Neutrophil (primary cell): ENCODE results near the gene ALPI.

Experiments
- H3K27ac ChIP-seq: fragments of 200-600 bp; sonication (generic); 2 replicates; pipeline ENCODE4 v1.5.1; 2016; ENCODE audit warnings: mild to moderate bottlenecking, moderate library complexity
- H3K27me3 ChIP-seq: fragments of 200-600 bp; sonication (generic); 2 replicates; pipeline ENCODE4 v1.6.0; 2016; ENCODE audit warnings: mild to moderate bottlenecking
- H3K36me3 ChIP-seq: fragments of 200-600 bp; sonication (generic); 2 replicates; pipeline ENCODE4 v1.5.1; 2017
- H3K4me1 ChIP-seq, 2 experiments: fragments of 200-600 bp in 1 of 2; sonication (generic) in 1 of 2; 1 replicate in 1 of 2; 2 replicates in 1 of 2; pipeline versions ENCODE4 v1.5.1 to v1.6.1; 2013 to 2016; ENCODE audit warnings: low read depth in 1 of 2, low read length in 1 of 2, mild to moderate bottlenecking in 1 of 2, moderate library complexity in 1 of 2; ENCODE audit not compliant: control insufficient read depth in 1 of 2, insufficient read depth in 1 of 2
- H3K4me3 ChIP-seq, 2 experiments: fragments of 200-600 bp in 1 of 2; sonication (generic) in 1 of 2; 1 replicate in 1 of 2; 2 replicates in 1 of 2; pipeline ENCODE4 v1.5.1; 2013 to 2016; ENCODE audit warnings: low read depth in 1 of 2, low read length in 1 of 2, mild to moderate bottlenecking in 1 of 2, moderate library complexity in 1 of 2
- H3K9me3 ChIP-seq: fragments of 200-600 bp; sonication (generic); 2 replicates; pipeline ENCODE4 v1.5.1; 2016
- CTCF ChIP-seq: fragments of 200-600 bp; sonication (generic); IDR thresholded peaks from 2 replicates; pipeline ENCODE4 v1.5.1; 2016; ENCODE audit warnings: antibody characterized with exemption

ALPI gene

GRCh38 chr2:232501331-232501771, 45.4 kb downstream of the ALPI start:
- Histone ChIP-seq H3K27ac (no peak overlapping the region), H3K36me3 (no peaks in the 10 kb centered on the region), H3K4me1 (no peaks in the 10 kb centered on the region), H3K27me3 (peaks cover 88% of the 10 kb centered on the region), H3K9me3 (no peaks in the 10 kb centered on the region), H3K4me3 (no peak overlapping the region)
- no peak for TF ChIP-seq CTCF

GRCh38 chr2:232501794-232502390, 45.9 kb downstream of the ALPI start:
- Histone ChIP-seq H3K4me1 (no peaks in the 10 kb centered on the region), H3K4me3 (no peak overlapping the region), H3K27me3 (peaks cover 93% of the 10 kb centered on the region), H3K27ac (no peak overlapping the region), H3K9me3 (no peaks in the 10 kb centered on the region), H3K36me3 (no peaks in the 10 kb centered on the region)
- TF ChIP-seq CTCF, result no peak

- peaks cover 97% of the 10 kb centered on the region for H3K27me3 ChIP-seq
- H3K36me3 ChIP-seq, result no peaks in the 10 kb centered on the region
- no peaks in the 10 kb centered on the region for H3K9me3 ChIP-seq
- no peak for TF ChIP-seq CTCF
- no peaks in the 10 kb centered on the region for H3K4me1 ChIP-seq
- no peak overlapping the region for H3K4me3 ChIP-seq
- H3K27ac ChIP-seq, result no peak overlapping the region
Measured at GRCh38 chr2:232502511-232502910, 46.6 kb downstream of the ALPI start.

- TF ChIP-seq CTCF, result no peak
- no peak overlapping the region for H3K27ac ChIP-seq
- H3K4me1 ChIP-seq, result no peaks in the 10 kb centered on the region
- peaks cover 98% of the 10 kb centered on the region for H3K27me3 ChIP-seq
- H3K9me3 ChIP-seq, result no peaks in the 10 kb centered on the region
- H3K4me3 ChIP-seq, result no peak overlapping the region
- H3K36me3 ChIP-seq, result no peaks in the 10 kb centered on the region
Measured at GRCh38 chr2:232502911-232503808, 47.2 kb downstream of the ALPI start.

GRCh38 chr2:232503809-232504323, 47.9 kb downstream of the ALPI start:
- H3K9me3 ChIP-seq, result no peaks in the 10 kb centered on the region
- no peak overlapping the region for H3K4me3 ChIP-seq
- H3K36me3 ChIP-seq, result no peaks in the 10 kb centered on the region
- no peak overlapping the region for H3K27ac ChIP-seq
- TF ChIP-seq CTCF, result no peak
- H3K27me3 ChIP-seq, result peaks cover 91% of the 10 kb centered on the region
- H3K4me1 ChIP-seq, result no peaks in the 10 kb centered on the region
